Smooth muscle cell (in vitro differentiated cells): ENCODE data around the gene GLIPR1. TPM values are rescaled to one million over a fixed set of nuclear protein-coding genes. Genes with fewer than 3 reads are reported as not detected.

Experiments used
- DNase-seq: peaks from one replicate; lab custom pipeline; 2025; ENCODE audit not compliant: unreplicated experiment; lab: John Stamatoyannopoulos, UW
- H2AFZ ChIP-seq: fragments of 200-600 bp; sonication (generic); 2 replicates; pipeline ENCODE4 v1.6.0; 2016; ENCODE audit warnings: antibody characterized with exemption, low read depth, mild to moderate bottlenecking
- H3F3A ChIP-seq: fragments of 200-600 bp; sonication (generic); 2 replicates; pipeline ENCODE4 v1.6.0; 2017; ENCODE audit warnings: antibody characterized with exemption, low read depth
- H3K27ac ChIP-seq: fragments of 200-600 bp; sonication (generic); 2 replicates; pipeline ENCODE4 v1.5.1; 2016; ENCODE audit warnings: low read depth, mild to moderate bottlenecking
- H3K27me3 ChIP-seq: fragments of 200-600 bp; sonication (generic); 2 replicates; pipeline ENCODE4 v1.6.1; 2016; ENCODE audit warnings: low read depth, mild to moderate bottlenecking
- H3K36me3 ChIP-seq: fragments of 200-600 bp; sonication (generic); 2 replicates; pipeline ENCODE4 v1.5.1; 2016; ENCODE audit warnings: low read depth
- H3K4me1 ChIP-seq: fragments of 200-600 bp; sonication (generic); 2 replicates; pipeline ENCODE4 v1.5.1; 2016; ENCODE audit warnings: low read depth
- H3K4me2 ChIP-seq: fragments of 200-600 bp; sonication (generic); 2 replicates; pipeline ENCODE4 v1.6.0; 2016; ENCODE audit warnings: mild to moderate bottlenecking
- H3K4me3 ChIP-seq: fragments of 200-600 bp; sonication (generic); 2 replicates; pipeline ENCODE4 v1.5.1; 2016; ENCODE audit warnings: mild to moderate bottlenecking
- H3K79me2 ChIP-seq: fragments of 200-600 bp; sonication (generic); 2 replicates; pipeline ENCODE4 v1.6.0; 2016; ENCODE audit warnings: low read depth, mild to moderate bottlenecking
- H3K9ac ChIP-seq: fragments of 200-600 bp; sonication (generic); 2 replicates; pipeline ENCODE4 v1.6.0; 2016; ENCODE audit warnings: low read depth
- H3K9me3 ChIP-seq: fragments of 200-600 bp; sonication (generic); replicated peaks from 2 replicates; pipeline ENCODE4 v1.5.1; 2016; ENCODE audit warnings: low read depth
- H4K20me1 ChIP-seq: fragments of 200-600 bp; sonication (generic); 2 replicates; pipeline ENCODE4 v1.6.0; 2016; ENCODE audit warnings: low read depth
- CTCF ChIP-seq: fragments of 200-600 bp; sonication (generic); IDR thresholded peaks from 2 replicates; pipeline ENCODE4 v1.5.1; 2017; ENCODE audit warnings: borderline replicate concordance, mild to moderate bottlenecking, antibody characterized with exemption; ENCODE audit not compliant: insufficient read depth, poor library complexity, severe bottlenecking
- WGBS: methylation state at CpG from one replicate; pipeline ENCODE4 v1.1.7; 2016; ENCODE audit warnings: low lambda C conversion rate; 5-methylcytosine and 5-hydroxymethylcytosine counted together
- polyA plus RNA-seq: library from polyadenylated mRNA; unstranded; fragments of >200 nt; fragmentation: Nextera tagmentation; extraction: Ambion mirVana; gene quantifications from 2 replicates; pipeline ENCODE4 v1.2.1, GENCODE V29; 2016
- total RNA-seq: library from RNA; depleted of rRNA; stranded (reverse); fragments of >200 nt; gene quantifications from 2 replicates; pipeline ENCODE4 v1.2.3, GENCODE V29; 2014

GLIPR1 gene
- total and polyA plus RNA-seq, 2 experiments from 2014 or later = 199 to 200 TPM

DNA sequence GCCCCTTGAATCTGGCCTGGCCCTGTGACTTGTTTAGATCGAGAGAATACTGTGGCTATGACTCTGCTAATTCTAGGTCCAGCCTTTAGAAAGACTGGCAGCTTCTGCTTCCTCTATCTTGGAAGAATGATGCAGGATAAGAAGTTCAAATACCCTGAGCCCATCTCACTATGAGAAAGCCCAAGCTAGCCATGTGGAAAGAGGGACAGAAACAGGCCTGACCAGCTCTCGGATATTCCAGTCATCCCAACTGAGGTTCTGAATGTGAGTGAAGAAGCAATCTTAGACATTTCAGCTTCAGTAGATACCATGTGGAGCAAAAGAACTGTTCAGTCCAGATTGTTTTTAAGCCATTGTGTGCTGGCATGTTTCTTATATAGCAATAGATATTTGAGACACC lies 48.1 kb downstream of the GLIPR1 start:
- no peaks in the 10 kb centered on the region for H3K27me3 ChIP-seq
- no peaks in the 10 kb centered on the region for H4K20me1 ChIP-seq
- no peak overlapping the region for H3K9ac ChIP-seq
- no peak overlapping the region for H3K4me3 ChIP-seq
- H3F3A ChIP-seq = no peaks in the 10 kb centered on the region
- H3K4me2 ChIP-seq = no peak overlapping the region
- no peak for DNase-seq
- H3K27ac ChIP-seq = no peak overlapping the region
- TF ChIP-seq CTCF = no peak
- H3K9me3 ChIP-seq = no peaks in the 10 kb centered on the region
- no peaks in the 10 kb centered on the region for H3K4me1 ChIP-seq
- H2AFZ ChIP-seq = peak overlapping the region; percentile 1
- 64% methylated on average over 2 of the region's 2 CpGs for WGBS
- no peaks in the 10 kb centered on the region for H3K36me3 ChIP-seq
- H3K79me2 ChIP-seq = no peaks in the 10 kb centered on the region

GRCh38 chr12:75529316-75529715 lies 48.8 kb downstream of the GLIPR1 start:
- no peak overlapping the region for H3K4me2 ChIP-seq
- H3K79me2 ChIP-seq = no peaks in the 10 kb centered on the region
- no peak for TF ChIP-seq CTCF
- H3K27me3 ChIP-seq = no peaks in the 10 kb centered on the region
- no peaks in the 10 kb centered on the region for H3K36me3 ChIP-seq
- no peaks in the 10 kb centered on the region for H3F3A ChIP-seq
- H3K4me1 ChIP-seq = no peaks in the 10 kb centered on the region
- H4K20me1 ChIP-seq = no peaks in the 10 kb centered on the region
- peak overlapping the region; percentile 1 for H2AFZ ChIP-seq
- no peak overlapping the region for H3K9ac ChIP-seq
- no peak overlapping the region for H3K27ac ChIP-seq
- no peak for DNase-seq
- 94% methylated on average over 1 of the region's 1 CpG for WGBS
- no peaks in the 10 kb centered on the region for H3K9me3 ChIP-seq
- H3K4me3 ChIP-seq = no peak overlapping the region

DNA sequence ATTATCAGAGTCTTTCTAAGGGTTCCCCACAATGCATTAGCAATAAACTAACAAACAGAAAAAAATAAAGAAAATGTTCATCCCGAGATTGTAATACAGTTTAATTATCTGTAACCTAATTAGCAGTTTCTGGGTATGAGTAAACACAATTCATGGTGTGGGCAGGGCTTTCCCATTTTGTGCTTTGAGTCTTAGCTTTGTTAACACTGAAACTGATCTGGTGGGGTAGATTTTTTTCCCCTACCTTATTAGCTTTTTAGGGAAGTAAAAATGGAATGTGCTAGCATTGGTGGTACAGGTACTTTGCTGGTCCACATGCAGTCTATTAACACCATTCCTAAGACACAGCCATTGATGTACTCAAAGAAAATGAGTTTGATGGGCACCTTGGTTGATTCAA lies 49.3 kb downstream of the GLIPR1 start:
- WGBS = 76% methylated on average over 1 of the region's 1 CpG
- no peak overlapping the region for H2AFZ ChIP-seq
- no peaks in the 10 kb centered on the region for H3K9me3 ChIP-seq
- H3K79me2 ChIP-seq = no peaks in the 10 kb centered on the region
- TF ChIP-seq CTCF = no peak
- no peak overlapping the region for H3K9ac ChIP-seq
- no peak overlapping the region for H3K4me3 ChIP-seq
- no peak for DNase-seq
- H3K27me3 ChIP-seq = no peaks in the 10 kb centered on the region
- no peaks in the 10 kb centered on the region for H3F3A ChIP-seq
- H3K4me2 ChIP-seq = no peak overlapping the region
- H3K36me3 ChIP-seq = no peaks in the 10 kb centered on the region
- no peaks in the 10 kb centered on the region for H3K4me1 ChIP-seq
- H3K27ac ChIP-seq = no peak overlapping the region
- H4K20me1 ChIP-seq = no peaks in the 10 kb centered on the region

DNA sequence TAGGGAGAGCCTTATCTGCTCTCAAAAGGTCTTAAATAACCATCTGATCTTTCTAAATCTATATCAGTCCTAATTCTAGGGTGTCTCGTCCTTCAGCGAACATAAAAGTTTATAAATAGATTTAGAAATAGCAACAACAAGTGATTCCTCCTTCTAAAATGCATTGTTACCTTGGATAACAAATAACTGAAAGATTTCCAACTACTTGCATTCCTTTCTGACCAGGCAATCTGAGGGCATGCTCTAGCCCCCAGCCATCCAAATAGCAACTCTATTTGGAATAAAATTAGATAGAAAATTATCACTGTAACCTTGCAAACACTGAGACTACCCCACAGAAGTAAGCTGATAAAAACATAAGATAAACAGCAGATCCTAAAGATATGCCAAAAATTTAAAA lies 52.7 kb downstream of the GLIPR1 start:
- no peak overlapping the region for H2AFZ ChIP-seq
- DNase-seq = no peak
- WGBS = 88% methylated on average over 2 of the region's 2 CpGs
- TF ChIP-seq CTCF = no peak
- H3K4me3 ChIP-seq = no peak overlapping the region
- H3K4me2 ChIP-seq = no peak overlapping the region
- H3K4me1 ChIP-seq = no peaks in the 10 kb centered on the region
- no peak overlapping the region for H3K27ac ChIP-seq
- no peak overlapping the region for H3K9ac ChIP-seq
- H3K36me3 ChIP-seq = no peaks in the 10 kb centered on the region
- no peaks in the 10 kb centered on the region for H3F3A ChIP-seq
- no peaks in the 10 kb centered on the region for H3K27me3 ChIP-seq
- no peaks in the 10 kb centered on the region for H4K20me1 ChIP-seq
- H3K79me2 ChIP-seq = no peaks in the 10 kb centered on the region
- no peaks in the 10 kb centered on the region for H3K9me3 ChIP-seq
